Common myeloid progenitor, CD34-positive (primary cell): ENCODE measurements around the gene FRMD4B.

Experiments
- CTCF ChIA-PET: fragments of 350-600 bp; sonication (Branson Sonifier 250); formaldehyde crosslinking; loops from one replicate; lab custom pipeline; 2021; ENCODE audit warnings: antibody characterized with exemption; lab: Charles Lee
- POLR2A ChIA-PET: fragments of 350-600 bp; sonication (Branson Sonifier 250); formaldehyde crosslinking; loops from one replicate; lab custom pipeline; 2021; ENCODE audit warnings: antibody characterized with exemption; lab: Charles Lee
- DNase-seq, 3 donors: peaks; one replicate each; pipeline versions ENCODE4 v3.0.0 to v3.0.0-alpha.2; 2013
- H3K27ac ChIP-seq, 2 experiments: 1 replicate in 1 of 2; 2 replicates in 1 of 2; pipeline ENCODE4 v1.7.0; 2013; ENCODE audit warnings: inconsistent platforms in 2 of 2, low read length in 2 of 2, mild to moderate bottlenecking in 2 of 2, low read depth in 1 of 2, moderate library complexity in 1 of 2; ENCODE audit not compliant: severe bottlenecking in 2 of 2, insufficient read depth in 1 of 2, poor library complexity in 1 of 2
- H3K27me3 ChIP-seq, 5 experiments: replicated peaks in 2 of 5; 1 replicate in 3 of 5; 2 replicates in 2 of 5; pipeline versions ENCODE4 v1.6.1 to v1.7.0; 2013; ENCODE audit warnings: low read length in 4 of 5, mild to moderate bottlenecking in 2 of 5, moderate library complexity in 2 of 5, inconsistent platforms in 1 of 5; ENCODE audit not compliant: insufficient read depth in 5 of 5, control insufficient read depth in 4 of 5
- H3K36me3 ChIP-seq, 4 experiments: 1 replicate in 2 of 4; 2 replicates in 2 of 4; pipeline versions ENCODE4 v1.6.1 to v1.7.0; 2013; ENCODE audit warnings: low read length in 3 of 4, control low read depth in 1 of 4, mild to moderate bottlenecking in 1 of 4; ENCODE audit not compliant: control insufficient read depth in 4 of 4, insufficient read depth in 4 of 4
- H3K4me1 ChIP-seq, 4 experiments: 1 replicate in 3 of 4; 2 replicates in 1 of 4; pipeline versions ENCODE4 v1.6.1 to v1.7.1; 2013; ENCODE audit warnings: low read length in 3 of 4, mild to moderate bottlenecking in 3 of 4, control low read depth in 1 of 4, inconsistent platforms in 1 of 4, moderate library complexity in 1 of 4; ENCODE audit not compliant: control insufficient read depth in 4 of 4, insufficient read depth in 4 of 4; ENCODE audit errors: control extremely low read depth in 1 of 4
- H3K4me3 ChIP-seq, 7 experiments: 1 replicate in 4 of 7; 2 replicates in 3 of 7; pipeline versions ENCODE4 v1.5.1 to v1.7.0; 2013; ENCODE audit warnings: mild to moderate bottlenecking in 7 of 7, low read length in 6 of 7, moderate library complexity in 6 of 7, inconsistent platforms in 2 of 7, low read depth in 2 of 7, control low read depth in 1 of 7; ENCODE audit not compliant: insufficient read depth in 4 of 7, control insufficient read depth in 1 of 7; ENCODE audit errors: extremely low read depth in 1 of 7
- H3K9me3 ChIP-seq, 5 experiments: 1 replicate in 4 of 5; 2 replicates in 1 of 5; pipeline versions ENCODE4 v1.6.1 to v1.7.1; 2013; ENCODE audit warnings: low read length in 4 of 5, mild to moderate bottlenecking in 2 of 5, inconsistent platforms in 1 of 5, low read depth in 1 of 5, moderate library complexity in 1 of 5; ENCODE audit not compliant: control insufficient read depth in 4 of 5, insufficient read depth in 2 of 5; ENCODE audit errors: control extremely low read depth in 1 of 5
- WGBS: methylation state at CpG from one replicate; pipeline ENCODE4 v1.1.5; 2013; ENCODE audit not compliant: insufficient coverage; 5-methylcytosine and 5-hydroxymethylcytosine counted together

Gene FRMD4B

DNA sequence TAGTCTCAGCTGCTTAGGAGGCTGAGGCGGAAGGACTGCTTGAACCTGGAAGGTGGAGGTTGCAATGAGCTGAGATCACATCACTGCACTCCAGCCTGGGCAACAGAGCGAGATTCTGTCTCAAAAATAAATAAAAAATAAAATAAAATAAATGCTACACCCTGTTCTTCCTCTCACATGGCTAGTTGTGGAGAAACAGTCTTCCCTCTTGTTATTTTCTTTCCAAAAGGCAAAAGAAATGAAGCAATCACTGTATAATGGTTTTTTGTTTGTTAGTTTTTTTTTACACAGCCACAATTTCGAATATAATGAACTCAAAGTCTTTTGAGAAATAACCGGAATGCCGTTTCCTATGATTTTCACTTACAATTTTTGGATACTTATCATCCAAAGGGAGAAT lies 4.9 kb upstream of the FRMD4B start:
- H3K4me1 ChIP-seq: peaks cover 8 to 23% (median 17%) of the 10 kb centered on the region in 4 experiments
- H3K27ac ChIP-seq: no peak overlapping the region
- POLR2A ChIA-PET: no interaction called here
- DNase-seq: no peak
- CTCF ChIA-PET: interaction anchor here (5.3 to 8.1 kb wide), 2 partner anchors 19 to 68 kb away, joined by 34 to 125 read pairs; no protein-coding TSS in a partner anchor
- H3K9me3 ChIP-seq: peaks cover 0 to 3% (median 0%) of the 10 kb centered on the region in 5 experiments
- no peaks in the 10 kb centered on the region for H3K27me3 ChIP-seq
- no peaks in the 10 kb centered on the region for H3K36me3 ChIP-seq
- no CpG with 5 or more reads among the region's 5 CpGs for WGBS
- H3K4me3 ChIP-seq: no peak overlapping the region

DNA sequence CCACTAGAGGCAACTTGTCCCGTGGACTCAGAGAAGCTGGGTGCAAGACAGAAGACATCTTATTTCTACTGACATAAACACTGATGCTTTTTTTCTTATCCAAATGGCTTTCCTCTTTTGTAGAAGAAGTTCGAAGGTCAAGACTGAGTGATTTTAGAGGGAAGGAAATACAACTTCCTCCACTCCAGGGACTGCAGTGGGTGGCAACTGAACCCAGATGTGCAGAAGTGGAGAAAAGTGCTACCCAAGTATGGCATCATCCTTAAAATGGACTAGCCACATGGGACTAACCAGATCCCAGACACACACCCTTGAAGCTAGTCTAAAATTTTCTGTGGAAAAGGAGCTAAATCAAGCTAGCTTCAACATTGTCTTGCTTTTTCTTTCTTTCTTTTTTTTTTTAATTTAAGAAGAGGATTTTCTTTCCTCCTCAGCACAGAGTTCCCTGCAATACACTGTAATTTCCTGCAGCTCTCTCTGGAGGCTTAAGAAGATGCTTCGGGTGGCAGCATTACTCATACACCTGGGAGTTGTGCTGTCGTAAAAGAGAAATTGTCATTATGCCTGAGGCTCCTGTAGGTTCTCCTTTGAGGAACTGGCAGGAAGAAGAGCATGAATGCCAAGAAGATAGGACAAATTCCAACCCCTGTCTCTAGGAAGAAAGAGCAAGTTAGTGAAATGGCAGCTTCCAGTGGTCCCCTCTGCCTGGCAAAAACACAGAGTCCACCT lies 3.8 kb upstream of the FRMD4B start:
- H3K27ac ChIP-seq: no peak overlapping the region
- peak in 2 of 3 donors; percentile 31 to 36 for DNase-seq
- ChIA-PET CTCF (interaction anchor here (0.7 to 8.1 kb wide), 6 partner anchors 13 to 107 kb away, joined by 4 to 125 read pairs (median 19); no protein-coding TSS in a partner anchor), POLR2A (interaction anchor here (0.7 kb wide), 1 partner anchor 177 kb away, joined by 4 read pairs; no protein-coding TSS in a partner anchor)
- no peaks in the 10 kb centered on the region for H3K36me3 ChIP-seq
- peaks cover 0 to 3% (median 0%) of the 10 kb centered on the region in 5 experiments for H3K9me3 ChIP-seq
- H3K27me3 ChIP-seq: no peaks in the 10 kb centered on the region
- H3K4me1 ChIP-seq: peaks cover 8 to 34% (median 24%) of the 10 kb centered on the region in 4 experiments
- WGBS: 65% methylated on average over 2 of the region's 4 CpGs
- H3K4me3 ChIP-seq: no peak overlapping the region

DNA sequence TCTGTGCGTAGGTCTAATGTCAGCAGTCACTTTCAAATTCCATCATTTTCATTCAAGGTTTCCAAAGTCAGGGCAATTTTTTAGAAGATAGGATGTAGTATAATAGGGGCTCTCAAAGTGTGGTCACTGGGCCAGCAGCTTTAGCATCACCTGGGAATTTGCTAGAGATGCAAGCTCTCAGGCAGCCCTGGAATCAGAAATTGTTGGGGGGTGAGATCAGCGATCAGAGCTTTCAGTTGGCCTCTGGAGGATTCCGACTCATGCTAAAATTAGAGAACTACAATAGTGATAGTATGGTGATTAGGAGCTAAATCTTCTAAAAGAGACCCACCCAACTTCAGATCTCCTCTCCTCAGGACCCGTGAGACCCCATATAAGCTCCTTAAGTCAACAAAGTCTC lies 2.4 kb upstream of the FRMD4B start:
- Histone ChIP-seq H3K27me3 (no peaks in the 10 kb centered on the region), H3K27ac (no peak overlapping the region), H3K4me1 (peaks cover 18 to 41% (median 36%) of the 10 kb centered on the region in 4 experiments), H3K36me3 (no peaks in the 10 kb centered on the region), H3K9me3 (no peaks in the 10 kb centered on the region), H3K4me3 (no peak overlapping the region)
- WGBS: no CpG with 5 or more reads among the region's 4 CpGs
- DNase-seq: no peak
- POLR2A ChIA-PET: no interaction called here
- CTCF ChIA-PET: interaction anchor here (1.0 to 8.1 kb wide), 7 partner anchors 11 to 65 kb away, joined by 4 to 125 read pairs (median 18); no protein-coding TSS in a partner anchor

DNA sequence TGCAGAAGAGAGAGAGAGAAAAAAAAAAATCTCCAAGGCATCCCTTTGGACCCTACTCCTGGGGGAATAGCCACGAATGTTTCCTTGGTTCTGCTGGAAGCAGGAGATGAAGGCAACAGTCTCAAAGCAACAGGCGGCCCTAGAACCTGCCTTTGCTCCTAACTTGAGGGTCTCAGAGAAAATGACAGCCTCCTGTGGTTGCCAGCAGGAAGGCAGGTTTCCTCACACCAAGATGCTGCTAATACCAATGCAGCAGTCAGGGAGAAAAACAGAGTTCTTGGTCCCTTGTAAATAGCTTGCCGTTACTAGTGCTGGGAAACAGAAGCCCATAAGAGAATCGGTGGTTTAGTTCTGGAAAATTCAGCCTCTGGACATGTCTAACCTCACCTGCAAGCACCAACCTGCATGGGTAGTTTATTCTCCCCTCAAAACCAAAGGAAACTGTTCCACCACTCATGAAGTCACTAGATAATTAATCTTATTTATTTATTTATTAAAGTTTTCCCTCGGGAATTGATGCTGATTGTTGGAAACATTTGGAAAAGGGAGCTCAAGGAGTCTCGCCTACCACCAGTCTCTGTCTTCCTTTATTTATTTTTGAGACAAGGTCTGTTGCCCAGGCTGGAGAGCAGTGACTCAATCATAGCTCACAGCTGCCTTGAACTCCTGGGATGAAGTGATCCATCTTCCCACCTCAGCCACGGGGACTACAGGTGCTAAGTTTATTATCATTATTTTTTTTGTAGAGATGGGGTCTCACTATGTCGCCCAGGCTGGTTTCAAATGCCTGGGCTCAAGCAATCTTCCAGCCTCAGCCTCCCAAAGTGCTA lies 883 bp upstream of the FRMD4B start:
- Histone ChIP-seq H3K4me1 (peaks cover 18 to 41% (median 36%) of the 10 kb centered on the region in 4 experiments), H3K9me3 (no peaks in the 10 kb centered on the region), H3K36me3 (no peaks in the 10 kb centered on the region), H3K27me3 (no peaks in the 10 kb centered on the region), H3K4me3 (peak overlapping the region; percentile 55 to 98 (median 86)), H3K27ac (peak overlapping the region in 1 of 2 experiments; percentile 49)
- DNase-seq: peak; percentile 52 to 85 (median 79)
- ChIA-PET POLR2A (interaction anchor here (0.5 kb wide), 1 partner anchor 9 kb away, joined by 3 read pairs; no protein-coding TSS in a partner anchor), CTCF (interaction anchor here (1.0 to 8.1 kb wide), 15 partner anchors 12 to 82 kb away, joined by 3 to 125 read pairs (median 4); no protein-coding TSS in a partner anchor)
- WGBS: 17% methylated on average over 6 of the region's 8 CpGs

DNA sequence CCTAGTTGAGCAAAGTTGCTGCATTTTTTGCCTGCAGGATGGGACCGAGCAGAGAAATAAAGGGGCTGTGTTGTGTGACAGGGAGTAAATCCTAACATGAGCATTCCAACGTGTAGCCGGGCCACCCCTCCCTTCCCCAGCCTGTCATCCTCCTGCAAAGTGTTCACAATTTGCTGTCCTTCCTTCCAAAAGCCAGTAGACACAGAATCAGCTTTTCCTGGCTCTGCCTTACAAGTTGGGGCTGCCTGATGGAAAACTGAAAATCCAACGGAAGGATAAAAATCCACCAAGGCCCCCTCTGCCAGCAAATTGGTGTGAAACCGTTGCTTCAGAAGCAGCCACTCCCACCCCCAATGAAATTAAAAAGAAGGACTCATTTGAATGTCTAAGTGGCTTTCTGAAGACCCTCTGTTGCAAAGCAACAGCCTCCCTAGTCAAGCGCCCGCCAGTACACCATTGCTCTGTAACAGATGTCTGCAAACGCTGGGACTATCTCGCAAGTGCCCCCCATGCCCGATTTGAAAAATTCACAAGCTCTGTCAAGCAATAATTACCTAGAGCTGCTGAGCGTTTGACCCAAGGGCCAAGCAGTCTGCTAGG lies 665 bp downstream of the FRMD4B start:
- DNase-seq: peak in 1 of 3 donors; percentile 28
- ChIA-PET POLR2A (interaction anchor here (0.9 kb wide), 1 partner anchor 8 kb away, joined by 3 read pairs; no protein-coding TSS in a partner anchor), CTCF (interaction anchor here (1.2 to 8.1 kb wide), 7 partner anchors 11 to 79 kb away, joined by 3 to 125 read pairs (median 18); no protein-coding TSS in a partner anchor)
- 0% methylated on average over 8 of the region's 11 CpGs for WGBS
- peak overlapping the region in 1 of 2 experiments; percentile 49 for H3K27ac ChIP-seq
- no peaks in the 10 kb centered on the region for H3K27me3 ChIP-seq
- H3K4me3 ChIP-seq: peak overlapping the region; percentile 55 to 98 (median 86)
- H3K4me1 ChIP-seq: peaks cover 18 to 43% (median 36%) of the 10 kb centered on the region in 4 experiments
- no peaks in the 10 kb centered on the region for H3K36me3 ChIP-seq
- no peaks in the 10 kb centered on the region for H3K9me3 ChIP-seq

DNA sequence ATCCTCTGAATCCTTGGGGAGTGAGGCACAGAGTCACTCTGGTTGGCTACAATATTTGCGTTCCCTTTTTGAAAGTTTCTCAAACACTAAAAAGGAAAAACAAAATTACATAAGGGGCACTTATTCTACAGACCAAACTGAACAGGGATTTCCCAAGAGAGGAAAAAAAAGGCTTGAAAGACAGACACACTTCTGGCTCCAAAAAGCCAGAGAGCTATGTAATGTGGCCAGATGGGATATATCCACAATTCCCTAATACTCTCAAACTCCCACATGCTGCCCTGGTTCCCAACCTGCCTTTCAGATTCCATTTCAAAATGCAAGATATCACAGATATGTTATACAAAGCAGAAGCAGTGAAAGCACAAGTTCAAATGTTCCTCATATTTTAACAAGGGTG lies 1.6 kb downstream of the FRMD4B start:
- CTCF ChIA-PET: interaction anchor here (2.9 to 8.1 kb wide), 4 partner anchors 10 to 61 kb away, joined by 16 to 125 read pairs (median 61); no protein-coding TSS in a partner anchor

More for the DNA sequence above, 1.6 kb downstream of the FRMD4B start:
- POLR2A ChIA-PET: interaction anchor here (1.1 kb wide), 1 partner anchor 31 kb away, joined by 3 read pairs; no protein-coding TSS in a partner anchor
- Histone ChIP-seq H3K27me3 (no peaks in the 10 kb centered on the region), H3K36me3 (no peaks in the 10 kb centered on the region), H3K9me3 (no peaks in the 10 kb centered on the region), H3K4me1 (peaks cover 13 to 38% (median 29%) of the 10 kb centered on the region in 4 experiments), H3K4me3 (peak overlapping the region in 6 of 7 experiments; percentile 67 to 98 (median 88)), H3K27ac (no peak overlapping the region)
- no CpG with 5 or more reads among the region's 1 CpG for WGBS
- DNase-seq: no peak
